Measurements from ENCODE around the gene CKAP4.

- TF ChIP-seq AFF4 (CRISPR knock-in tag; IDR thresholded peaks at IDR 0.05; ENCODE audit: borderline replicate concordance) (no peak), ATF3 (CRISPR knock-in tag; conservative IDR thresholded peaks at IDR 0.05) (no peak), FOXK1 (CRISPR knock-in tag; IDR thresholded peaks at IDR 0.05) (no peak), CREM (CRISPR knock-in tag; IDR thresholded peaks at IDR 0.05) (no peak)
- TF ChIP-seq, protein P1, sequence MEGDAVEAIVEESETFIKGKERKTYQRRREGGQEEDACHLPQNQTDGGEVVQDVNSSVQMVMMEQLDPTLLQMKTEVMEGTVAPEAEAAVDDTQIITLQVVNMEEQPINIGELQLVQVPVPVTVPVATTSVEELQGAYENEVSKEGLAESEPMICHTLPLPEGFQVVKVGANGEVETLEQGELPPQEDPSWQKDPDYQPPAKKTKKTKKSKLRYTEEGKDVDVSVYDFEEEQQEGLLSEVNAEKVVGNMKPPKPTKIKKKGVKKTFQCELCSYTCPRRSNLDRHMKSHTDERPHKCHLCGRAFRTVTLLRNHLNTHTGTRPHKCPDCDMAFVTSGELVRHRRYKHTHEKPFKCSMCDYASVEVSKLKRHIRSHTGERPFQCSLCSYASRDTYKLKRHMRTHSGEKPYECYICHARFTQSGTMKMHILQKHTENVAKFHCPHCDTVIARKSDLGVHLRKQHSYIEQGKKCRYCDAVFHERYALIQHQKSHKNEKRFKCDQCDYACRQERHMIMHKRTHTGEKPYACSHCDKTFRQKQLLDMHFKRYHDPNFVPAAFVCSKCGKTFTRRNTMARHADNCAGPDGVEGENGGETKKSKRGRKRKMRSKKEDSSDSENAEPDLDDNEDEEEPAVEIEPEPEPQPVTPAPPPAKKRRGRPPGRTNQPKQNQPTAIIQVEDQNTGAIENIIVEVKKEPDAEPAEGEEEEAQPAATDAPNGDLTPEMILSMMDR (IDR thresholded peaks at IDR 0.05), result no peak
Observed at GRCh38 chr12:106255493-106255892, 7.7 kb upstream of the CKAP4 start.
